HepG2 (cell line): ENCODE measurements around the gene STK32C. TPM values are rescaled to one million over a fixed set of nuclear protein-coding genes. Genes with fewer than 3 reads are reported as not detected.

Experiments
- ATAC-seq: fragments of 200-7000 bp; cut with Tn5 transposase; 3 replicates; pipeline ENCODE4 v1.9.1; 2020; ENCODE audit warnings: mild to moderate bottlenecking, moderate library complexity
- BruUV-seq: library from RNA; stranded (reverse); fragments of 400-500 nt; replicated peaks from 2 replicates; lab custom pipeline; 2021; lab: Mats Ljungman, UMichigan
- CTCF ChIA-PET: fragments of 300-600 bp; formaldehyde crosslinking; extraction: SDS; loops from one replicate; lab custom pipeline; 2021; ENCODE audit warnings: low total read pairs, inconsistent platforms, low intra/inter-chr PET ratio; lab: Yijun Ruan, JAX
- POLR2A ChIA-PET: fragments of 350-600 bp; sonication (Branson Sonifier 250); formaldehyde crosslinking; loops from one replicate; lab custom pipeline; 2020; ENCODE audit warnings: antibody characterized with exemption, inconsistent platforms; lab: Yijun Ruan, JAX
- DNase-seq: peaks from one replicate; pipeline ENCODE4 v3.0.0-alpha.2; 2015; ENCODE audit warnings: low spot score
- FAIRE-seq: peaks from 3 replicates; lab custom pipeline; 2011; peaks lifted over from hg19 to GRCh38; lab: Jason Lieb, UNC
- H2AFZ ChIP-seq: one replicate; pipeline ENCODE4 v1.6.1; 2011; ENCODE audit warnings: low read length, inconsistent platforms
- H3K27ac ChIP-seq: fragments of 300-600 bp; 3 replicates; pipeline ENCODE4 v1.8.0; 2011; ENCODE audit warnings: mixed run types, mild to moderate bottlenecking, mixed read lengths, low read length, inconsistent platforms; ENCODE audit not compliant: insufficient read depth; ENCODE audit errors: extremely low read length
- H3K27me3 ChIP-seq, 2 experiments: fragments of 200-600 bp in 1 of 2; 2 replicates in 1 of 2; 3 replicates in 1 of 2; pipeline versions ENCODE4 v1.6.0 to v1.8.0; 2011; ENCODE audit warnings: low read length in 2 of 2, mild to moderate bottlenecking in 2 of 2, moderate library complexity in 2 of 2, inconsistent platforms in 1 of 2; ENCODE audit not compliant: insufficient read depth in 2 of 2, control insufficient read depth in 1 of 2
- H3K36me3 ChIP-seq, 2 experiments: fragments of 200-600 bp in 1 of 2; replicated peaks in 1 of 2; 2 replicates in 1 of 2; 3 replicates in 1 of 2; pipeline versions ENCODE4 v1.5.1 to v1.8.0; 2011; ENCODE audit warnings: low read length in 2 of 2, inconsistent platforms in 1 of 2; ENCODE audit not compliant: insufficient read depth in 2 of 2, control insufficient read depth in 1 of 2
- H3K4me1 ChIP-seq: 2 replicates; pipeline ENCODE4 v1.5.1; 2012; ENCODE audit warnings: low read length, inconsistent platforms; ENCODE audit not compliant: insufficient read depth
- H3K4me2 ChIP-seq: 2 replicates; pipeline ENCODE4 v1.6.0; 2011; ENCODE audit warnings: low read depth, low read length, inconsistent platforms
- H3K4me3 ChIP-seq, 3 experiments: fragments of 200-600 bp in 1 of 3; sonication (generic), shearing (Covaris generic) in 1 of 3; replicated peaks in 1 of 3; 2 replicates each; pipeline ENCODE4 v1.5.1; 2011 to 2016; ENCODE audit warnings: low read length in 3 of 3, inconsistent platforms in 2 of 3, low read depth in 2 of 3, mild to moderate bottlenecking in 2 of 3, control low read depth in 1 of 3, mixed read lengths in 1 of 3; ENCODE audit not compliant: insufficient read depth in 1 of 3
- H3K79me2 ChIP-seq: one replicate; pipeline ENCODE4 v1.6.1; 2011; ENCODE audit warnings: low read length, inconsistent platforms; ENCODE audit not compliant: insufficient read depth
- H3K9ac ChIP-seq: 2 replicates; pipeline ENCODE4 v1.6.0; 2011; ENCODE audit warnings: mild to moderate bottlenecking, low read depth, low read length, inconsistent platforms; ENCODE audit not compliant: insufficient read depth
- H3K9me3 ChIP-seq: 2 replicates; pipeline ENCODE4 v1.5.1; 2012; ENCODE audit warnings: mild to moderate bottlenecking, low read length
- H4K20me1 ChIP-seq: 2 replicates; pipeline ENCODE4 v1.6.0; 2011; ENCODE audit warnings: inconsistent platforms, mild to moderate bottlenecking, low read length, moderate library complexity; ENCODE audit not compliant: insufficient read depth
- ASH2L ChIP-seq: fragments of 300-600, 200-600 bp; sonication (generic); IDR thresholded peaks from 2 replicates; pipeline ENCODE4 v1.7.0; 2017; ENCODE audit warnings: low read depth, mild to moderate bottlenecking, moderate library complexity, mixed read lengths, low read length; ENCODE audit not compliant: insufficient read length
- CBX5 ChIP-seq: sonication (generic); formaldehyde crosslinking; IDR thresholded peaks from 2 replicates; pipeline ENCODE4 v1.4.0; 2020; ENCODE audit warnings: missing genetic modification reagents, borderline replicate concordance
- FUBP1 ChIP-seq: sonication (generic); formaldehyde crosslinking; IDR thresholded peaks from 2 replicates; pipeline ENCODE4 v1.5.1; 2020; ENCODE audit warnings: missing genetic modification reagents, mild to moderate bottlenecking, borderline replicate concordance
- GLMP ChIP-seq: sonication (generic); formaldehyde crosslinking; IDR thresholded peaks from 2 replicates; pipeline ENCODE4 v1.9.0; 2021; ENCODE audit warnings: missing genetic modification reagents, mild to moderate bottlenecking, borderline replicate concordance
- HOXD1 ChIP-seq: sonication (generic); formaldehyde crosslinking; IDR thresholded peaks from 2 replicates; pipeline ENCODE4 v1.5.0; 2020; ENCODE audit warnings: missing genetic modification reagents
- KAT8 ChIP-seq: IDR thresholded peaks from 2 replicates; pipeline ENCODE4 v1.6.1; 2016; ENCODE audit warnings: missing genetic modification reagents, missing compliant biosample characterization
- PCBP2 ChIP-seq: fragments of 200-400 bp; formaldehyde crosslinking; optimal IDR thresholded peaks from 2 replicates; pipeline ENCODE3; 2018; ENCODE audit warnings: low read length, low read depth; ENCODE audit not compliant: poor library complexity, severe bottlenecking
- ZFP82 ChIP-seq: sonication (generic); formaldehyde crosslinking; IDR thresholded peaks from 2 replicates; pipeline ENCODE4 v1.5.1; 2020; ENCODE audit warnings: mild to moderate bottlenecking, missing genetic modification reagents, borderline replicate concordance
- ZFYVE20 ChIP-seq: sonication (generic); formaldehyde crosslinking; IDR thresholded peaks from 2 replicates; pipeline ENCODE4 v1.8.0; 2023; ENCODE audit warnings: low read depth, mild to moderate bottlenecking, moderate library complexity, missing genetic modification reagents, borderline replicate concordance
- ZNF382 ChIP-seq: sonication (generic); formaldehyde crosslinking; IDR thresholded peaks from 2 replicates; pipeline ENCODE4 v1.5.0; 2020; ENCODE audit warnings: missing genetic modification reagents, mild to moderate bottlenecking, borderline replicate concordance
- ZNF761 ChIP-seq: sonication (generic); formaldehyde crosslinking; conservative IDR thresholded peaks from 2 replicates; pipeline ENCODE4 v1.4.0; 2020; ENCODE audit warnings: mild to moderate bottlenecking, missing genetic modification reagents
- ZNF891 ChIP-seq: sonication (generic); formaldehyde crosslinking; IDR thresholded peaks from 2 replicates; pipeline ENCODE4 v1.5.0; 2020; ENCODE audit warnings: mild to moderate bottlenecking, missing genetic modification reagents
- WGBS: methylation state at CpG from one replicate; pipeline ENCODE4 v1.1.6; 2017; ENCODE audit warnings: low lambda C conversion rate; 5-methylcytosine and 5-hydroxymethylcytosine counted together
- in situ Hi-C: cut with HindIII; loops from 2 replicates; pipeline ENCODE4 v1.10.0; 2017; ENCODE audit warnings: low pct_unique_long_range_greater_than_20kb; ENCODE audit not compliant: extremely low pct_ligation_motif_present
- intact Hi-C: fragments of 100-400 bp; cut with micrococcal nuclease; formaldehyde crosslinking; loops from one replicate; pipeline ENCODE4 v1.10.0; 2022; ENCODE audit not compliant: unreplicated experiment
- polyA plus RNA-seq, 8 experiments: library from polyadenylated mRNA; depleted of rRNA in 3 of 8; stranded (reverse) in 7 of 8; unstranded in 1 of 8; fragments of >200 nt; fragmentation: Illumina TruSeq in 4 of 8; extraction: Trizol in 4 of 8; gene quantifications; 2 replicates each; pipeline versions ENCODE4 v1.2.1 to v1.2.3, GENCODE V29; 2011 to 2016; ENCODE audit warnings: low read depth in 4 of 8, missing spikeins in 1 of 8, mixed read lengths in 1 of 8; ENCODE audit not compliant: insufficient read depth in 1 of 8
- total RNA-seq, 5 experiments: library from RNA; depleted of rRNA; stranded (reverse); fragments of >200 nt; fragmentation: Illumina TruSeq; extraction: Trizol; gene quantifications; 2 replicates each; pipeline ENCODE4 v1.2.3, GENCODE V29; 2016; ENCODE audit warnings: low read depth in 1 of 5
- TF ChIP-seq, protein P1 (sequence below): sonication (generic); formaldehyde crosslinking; IDR thresholded peaks from 2 replicates; pipeline ENCODE4 v1.8.0; 2022; ENCODE audit warnings: missing genetic modification reagents, low read depth, mild to moderate bottlenecking, borderline replicate concordance
- TF ChIP-seq, protein P2 (sequence below): sonication (generic); formaldehyde crosslinking; conservative IDR thresholded peaks from 2 replicates; pipeline ENCODE4 v1.4.0; 2020; ENCODE audit warnings: mild to moderate bottlenecking, missing genetic modification reagents, moderate library complexity
- TF ChIP-seq, protein P3 (sequence below): IDR thresholded peaks from 2 replicates; pipeline ENCODE4 v1.6.1; 2016; ENCODE audit warnings: control low read depth

The STK32C gene
- total and polyA plus RNA-seq, 2 of the 13 experiments (the other 11 are each of a cell fraction or from before 2014, with no cell fraction given), result 10.9 to 19.4 TPM

- no peak for TF ChIP-seq ZNF761 (CRISPR knock-in tag)
Observed at GRCh38 chr10:132342553-132342952, 34.8 kb upstream of the STK32C start (continued).

GRCh38 chr10:132341781-132342180 is 34.0 kb upstream of the STK32C start:
- POLR2A ChIA-PET, result no interaction called here
- Histone ChIP-seq H3K4me3 (no peak overlapping the region), H3K36me3 (peaks cover 0 to 3% of the 10 kb centered on the region in 2 experiments; a peak in 1 of 5 replicates), H3K9me3 (no peaks in the 10 kb centered on the region)
- FAIRE-seq (no peak), ATAC-seq (no peak)
- in situ Hi-C loops, result no loop called here
- TF ChIP-seq, protein P1, sequence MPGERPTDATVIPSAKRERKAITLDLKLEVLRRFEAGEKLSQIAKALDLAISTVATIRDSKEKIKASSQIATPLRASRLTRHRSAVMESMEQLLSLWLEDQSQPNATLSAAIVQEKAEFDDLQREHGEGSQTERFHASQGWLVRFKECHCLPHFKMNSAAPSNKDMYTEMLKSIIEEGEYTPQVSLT (CRISPR knock-in tag), result no peak
- no peak for TF ChIP-seq ZFYVE20 (CRISPR knock-in tag)
- TF ChIP-seq KAT8 (CRISPR knock-in tag), result no peak
- no peak for TF ChIP-seq FUBP1
- no peak for TF ChIP-seq ZFP82 (CRISPR knock-in tag)
- TF ChIP-seq PCBP2, result no peak
- no peak for TF ChIP-seq CBX5
- TF ChIP-seq GLMP (CRISPR knock-in tag), result no peak
- TF ChIP-seq, protein P2, sequence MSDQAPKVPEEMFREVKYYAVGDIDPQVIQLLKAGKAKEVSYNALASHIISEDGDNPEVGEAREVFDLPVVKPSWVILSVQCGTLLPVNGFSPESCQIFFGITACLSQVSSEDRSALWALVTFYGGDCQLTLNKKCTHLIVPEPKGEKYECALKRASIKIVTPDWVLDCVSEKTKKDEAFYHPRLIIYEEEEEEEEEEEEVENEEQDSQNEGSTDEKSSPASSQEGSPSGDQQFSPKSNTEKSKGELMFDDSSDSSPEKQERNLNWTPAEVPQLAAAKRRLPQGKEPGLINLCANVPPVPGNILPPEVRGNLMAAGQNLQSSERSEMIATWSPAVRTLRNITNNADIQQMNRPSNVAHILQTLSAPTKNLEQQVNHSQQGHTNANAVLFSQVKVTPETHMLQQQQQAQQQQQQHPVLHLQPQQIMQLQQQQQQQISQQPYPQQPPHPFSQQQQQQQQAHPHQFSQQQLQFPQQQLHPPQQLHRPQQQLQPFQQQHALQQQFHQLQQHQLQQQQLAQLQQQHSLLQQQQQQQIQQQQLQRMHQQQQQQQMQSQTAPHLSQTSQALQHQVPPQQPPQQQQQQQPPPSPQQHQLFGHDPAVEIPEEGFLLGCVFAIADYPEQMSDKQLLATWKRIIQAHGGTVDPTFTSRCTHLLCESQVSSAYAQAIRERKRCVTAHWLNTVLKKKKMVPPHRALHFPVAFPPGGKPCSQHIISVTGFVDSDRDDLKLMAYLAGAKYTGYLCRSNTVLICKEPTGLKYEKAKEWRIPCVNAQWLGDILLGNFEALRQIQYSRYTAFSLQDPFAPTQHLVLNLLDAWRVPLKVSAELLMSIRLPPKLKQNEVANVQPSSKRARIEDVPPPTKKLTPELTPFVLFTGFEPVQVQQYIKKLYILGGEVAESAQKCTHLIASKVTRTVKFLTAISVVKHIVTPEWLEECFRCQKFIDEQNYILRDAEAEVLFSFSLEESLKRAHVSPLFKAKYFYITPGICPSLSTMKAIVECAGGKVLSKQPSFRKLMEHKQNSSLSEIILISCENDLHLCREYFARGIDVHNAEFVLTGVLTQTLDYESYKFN, result no peak
- no peak for TF ChIP-seq ZNF891 (CRISPR knock-in tag)
- TF ChIP-seq HOXD1 (CRISPR knock-in tag), result no peak
- no peak for TF ChIP-seq ASH2L
- TF ChIP-seq ZNF382 (CRISPR knock-in tag), result no peak
- TF ChIP-seq, protein P3, sequence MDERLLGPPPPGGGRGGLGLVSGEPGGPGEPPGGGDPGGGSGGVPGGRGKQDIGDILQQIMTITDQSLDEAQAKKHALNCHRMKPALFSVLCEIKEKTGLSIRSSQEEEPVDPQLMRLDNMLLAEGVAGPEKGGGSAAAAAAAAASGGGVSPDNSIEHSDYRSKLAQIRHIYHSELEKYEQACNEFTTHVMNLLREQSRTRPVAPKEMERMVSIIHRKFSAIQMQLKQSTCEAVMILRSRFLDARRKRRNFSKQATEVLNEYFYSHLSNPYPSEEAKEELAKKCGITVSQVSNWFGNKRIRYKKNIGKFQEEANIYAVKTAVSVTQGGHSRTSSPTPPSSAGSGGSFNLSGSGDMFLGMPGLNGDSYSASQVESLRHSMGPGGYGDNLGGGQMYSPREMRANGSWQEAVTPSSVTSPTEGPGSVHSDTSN (CRISPR knock-in tag), result no peak
- TF ChIP-seq, all 625 proteins: peak for 0
- intact Hi-C loops, result no loop called here
- Histone ChIP-seq H3K79me2 (no peaks in the 10 kb centered on the region), H3K4me2 (no peak overlapping the region), H2AFZ (no peak overlapping the region), H3K9ac (no peak overlapping the region), H3K27ac (no peak overlapping the region), H3K4me1 (peaks cover 18% of the 10 kb centered on the region), H3K27me3 (no peaks in the 10 kb centered on the region), H4K20me1 (no peaks in the 10 kb centered on the region)
- DNase-seq, result no peak
- BruUV-seq, result no TSS peak
- WGBS, result 90% methylated on average over 4 of the region's 4 CpGs
- CTCF ChIA-PET, result no interaction called here
